Left ventricle myocardium inferior (tissue), 1 donor: ENCODE data around the gene ADAM8. TPM values are rescaled to one million over a fixed set of nuclear protein-coding genes. Genes with fewer than 3 reads are reported as not detected.
A peak's percentile ranks its signal among the peaks of the same experiment; 100 is the strongest.

Experiments
- DNase-seq: peaks from one replicate; pipeline ENCODE4 v3.0.0-alpha.2; 2020
- H3K27ac ChIP-seq: fragments of 200-600 bp; replicated peaks from 2 replicates; pipeline ENCODE4 v1.8.0; 2021
- H3K27me3 ChIP-seq: fragments of 200-600 bp; 2 replicates; pipeline ENCODE4 v1.8.0; 2021; ENCODE audit warnings: low read depth
- H3K36me3 ChIP-seq: fragments of 200-600 bp; 2 replicates; pipeline ENCODE4 v1.8.0; 2021
- H3K4me1 ChIP-seq: fragments of 200-600 bp; 2 replicates; pipeline ENCODE4 v1.8.0; 2021
- H3K4me3 ChIP-seq: fragments of 200-600 bp; 2 replicates; pipeline ENCODE4 v1.8.0; 2021; ENCODE audit warnings: mild to moderate bottlenecking, moderate library complexity
- H3K9me3 ChIP-seq: fragments of 200-600 bp; replicated peaks from 2 replicates; pipeline ENCODE4 v1.8.0; 2021
- intact Hi-C: fragments of 100-400 bp; cut with micrococcal nuclease; formaldehyde crosslinking; loops from one replicate; pipeline ENCODE4 v1.11.0; 2022
- total RNA-seq: library from RNA; stranded (reverse); fragmentation: NEBNext Ultra II Directional; extraction: Animal tissue kit (Norgen Biotek cat#: 25700); gene quantifications from one replicate; pipeline ENCODE4 v1.2.1, GENCODE V29; 2021
- TF ChIP-seq, protein P1 (sequence below): fragments of 200-600 bp; IDR thresholded peaks from 2 replicates; pipeline ENCODE4 v1.8.0; 2021; ENCODE audit warnings: antibody characterized with exemption, mild to moderate bottlenecking, borderline replicate concordance
- donor health status: DM: no; HTN: yes; CAD: no; lungs with severe emphysema.

The ADAM8 gene
- total RNA-seq, 1 donor from 2014 or later = 1.4 TPM

DNA sequence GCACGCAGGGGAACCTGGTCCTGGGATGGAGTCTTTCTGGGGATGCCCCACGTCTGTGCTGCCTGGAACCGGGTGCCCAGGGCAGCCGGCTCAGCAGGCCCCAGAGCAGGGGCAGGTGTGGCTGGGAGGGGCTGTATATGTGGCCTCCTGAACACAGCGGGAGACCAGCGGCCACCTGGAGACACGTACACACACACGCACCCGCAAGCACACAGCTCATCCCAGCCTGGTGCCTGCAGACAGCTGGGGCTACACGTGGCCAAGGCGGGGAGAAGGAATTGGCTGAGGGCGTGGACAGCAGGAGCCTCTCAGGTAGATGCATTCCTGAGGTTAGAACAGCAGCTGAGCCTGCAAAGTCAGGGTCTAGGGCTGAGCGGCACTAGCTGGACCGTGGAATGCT, 14.0 kb downstream of the ADAM8 start:
- Histone ChIP-seq H3K27ac (no peak overlapping the region), H3K9me3 (no peaks in the 10 kb centered on the region), H3K36me3 (no peaks in the 10 kb centered on the region), H3K4me3 (peak overlapping the region; percentile 83), H3K4me1 (peaks cover 35% of the 10 kb centered on the region), H3K27me3 (peaks cover 4% of the 10 kb centered on the region)
- no peak for DNase-seq
- intact Hi-C loops = no loop called here
- TF ChIP-seq, protein P1, sequence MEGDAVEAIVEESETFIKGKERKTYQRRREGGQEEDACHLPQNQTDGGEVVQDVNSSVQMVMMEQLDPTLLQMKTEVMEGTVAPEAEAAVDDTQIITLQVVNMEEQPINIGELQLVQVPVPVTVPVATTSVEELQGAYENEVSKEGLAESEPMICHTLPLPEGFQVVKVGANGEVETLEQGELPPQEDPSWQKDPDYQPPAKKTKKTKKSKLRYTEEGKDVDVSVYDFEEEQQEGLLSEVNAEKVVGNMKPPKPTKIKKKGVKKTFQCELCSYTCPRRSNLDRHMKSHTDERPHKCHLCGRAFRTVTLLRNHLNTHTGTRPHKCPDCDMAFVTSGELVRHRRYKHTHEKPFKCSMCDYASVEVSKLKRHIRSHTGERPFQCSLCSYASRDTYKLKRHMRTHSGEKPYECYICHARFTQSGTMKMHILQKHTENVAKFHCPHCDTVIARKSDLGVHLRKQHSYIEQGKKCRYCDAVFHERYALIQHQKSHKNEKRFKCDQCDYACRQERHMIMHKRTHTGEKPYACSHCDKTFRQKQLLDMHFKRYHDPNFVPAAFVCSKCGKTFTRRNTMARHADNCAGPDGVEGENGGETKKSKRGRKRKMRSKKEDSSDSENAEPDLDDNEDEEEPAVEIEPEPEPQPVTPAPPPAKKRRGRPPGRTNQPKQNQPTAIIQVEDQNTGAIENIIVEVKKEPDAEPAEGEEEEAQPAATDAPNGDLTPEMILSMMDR = no peak

DNA sequence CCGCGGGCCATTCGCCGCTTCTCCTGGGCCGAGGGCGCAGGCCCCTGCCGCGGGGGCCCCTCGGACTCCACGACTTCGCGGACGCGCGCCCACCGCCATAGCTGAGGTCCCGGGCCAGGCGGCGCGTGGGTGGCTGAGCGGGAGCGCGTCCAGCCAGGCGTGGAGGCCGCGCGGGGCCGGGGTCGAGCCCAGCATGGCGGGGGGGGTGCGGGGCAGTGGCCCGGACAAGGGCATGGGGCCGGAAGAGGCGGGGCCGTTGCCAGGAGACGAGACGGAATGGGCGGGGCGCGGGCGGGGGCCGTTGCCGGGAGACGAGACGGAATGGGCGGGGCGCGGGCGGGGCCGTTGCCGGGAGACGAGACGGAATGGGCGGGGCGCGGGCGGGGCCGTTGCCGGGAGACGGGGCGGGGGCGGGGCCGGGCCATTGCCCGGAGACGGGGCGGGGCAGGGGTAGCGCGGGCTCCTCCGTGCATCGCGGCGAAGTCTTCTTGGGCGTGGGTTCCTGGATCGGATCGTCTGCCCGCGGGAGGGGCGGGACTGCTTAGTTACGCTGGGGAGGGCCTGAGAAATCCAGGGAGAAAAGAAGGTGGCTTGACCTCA, 14.8 kb downstream of the ADAM8 start:
- H3K9me3 ChIP-seq = no peaks in the 10 kb centered on the region
- H3K27me3 ChIP-seq = no peaks in the 10 kb centered on the region
- intact Hi-C loops = no loop called here
- TF ChIP-seq, protein P1 = no peak
- peaks cover 42% of the 10 kb centered on the region for H3K4me1 ChIP-seq
- H3K4me3 ChIP-seq = peak overlapping the region; percentile 83
- DNase-seq = peak; percentile 91
- no peaks in the 10 kb centered on the region for H3K36me3 ChIP-seq
- peak overlapping the region; percentile 92 for H3K27ac ChIP-seq

DNA sequence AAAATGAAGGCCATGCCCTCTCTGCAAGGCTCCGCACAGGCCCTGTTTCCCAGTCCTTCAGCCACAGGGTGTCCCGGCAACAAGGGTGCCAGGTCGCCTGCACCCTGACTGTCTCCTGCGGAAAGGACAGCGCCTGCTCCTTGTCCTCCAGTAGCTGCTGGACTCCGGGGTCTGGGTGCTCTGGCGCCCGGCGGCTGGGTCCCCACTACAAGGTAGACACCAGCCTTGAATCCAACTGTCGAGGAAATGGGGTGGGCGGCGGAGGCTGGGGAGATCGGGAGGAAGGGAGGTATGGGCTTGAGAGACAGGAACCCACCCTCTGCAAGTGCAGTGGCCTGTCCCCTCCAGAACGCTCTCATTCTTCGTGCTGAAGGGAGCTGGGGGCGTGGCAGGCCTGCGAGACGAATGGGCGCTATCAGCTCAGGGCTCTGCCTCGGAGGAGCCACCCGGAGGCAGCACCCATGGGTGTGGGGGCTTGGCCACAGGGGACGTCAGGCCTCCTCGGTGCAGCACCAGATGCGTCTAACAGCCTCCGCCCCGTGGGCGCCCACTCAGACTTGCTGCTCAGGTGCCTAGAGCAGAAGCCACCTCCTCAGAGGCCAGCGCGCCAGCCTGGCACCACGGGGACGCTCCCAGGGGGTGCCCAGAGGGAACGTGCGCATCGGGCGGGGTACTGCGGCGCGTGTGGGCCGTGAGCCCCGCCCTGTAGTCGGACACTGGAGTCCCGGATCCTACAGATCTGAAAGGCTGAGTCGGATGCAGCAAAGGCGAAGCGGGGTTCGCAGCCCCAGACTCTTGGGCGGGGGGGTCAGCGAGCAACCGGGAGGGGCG, 15.6 kb downstream of the ADAM8 start:
- Histone ChIP-seq H3K27ac (peak overlapping the region; percentile 92), H3K4me1 (peaks cover 42% of the 10 kb centered on the region), H3K9me3 (no peaks in the 10 kb centered on the region), H3K4me3 (peak overlapping the region; percentile 83), H3K36me3 (no peaks in the 10 kb centered on the region), H3K27me3 (peaks cover 6% of the 10 kb centered on the region)
- TF ChIP-seq, protein P1 = no peak
- intact Hi-C loops = no loop called here
- peak; percentile 62 for DNase-seq

DNA sequence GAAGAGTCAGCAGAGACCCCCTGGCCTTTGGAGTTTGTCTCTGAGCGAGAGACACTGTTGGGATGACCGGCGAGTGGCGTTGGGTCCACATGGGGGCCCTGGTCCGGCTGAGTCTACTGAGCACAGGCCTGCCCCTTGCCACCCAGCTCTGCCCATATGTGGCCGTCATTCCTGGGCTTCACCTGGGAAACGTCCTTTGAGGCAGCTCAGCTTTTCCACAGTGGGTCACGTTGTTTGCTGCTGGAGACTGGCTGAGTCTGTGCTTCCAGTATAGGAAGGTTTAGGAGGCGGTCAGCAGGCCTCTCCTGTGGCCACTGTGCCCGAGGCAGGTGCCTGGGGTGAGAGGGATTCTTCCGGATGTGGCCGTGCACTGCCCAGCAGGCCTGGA, 17.1 kb downstream of the ADAM8 start:
- H3K36me3 ChIP-seq = no peaks in the 10 kb centered on the region
- no peak overlapping the region for H3K4me3 ChIP-seq
- peaks cover 16% of the 10 kb centered on the region for H3K27me3 ChIP-seq
- intact Hi-C loops = no loop called here
- peaks cover 42% of the 10 kb centered on the region for H3K4me1 ChIP-seq
- H3K9me3 ChIP-seq = no peaks in the 10 kb centered on the region
- no peak for DNase-seq
- TF ChIP-seq, protein P1 = no peak
- peak overlapping the region; percentile 64 for H3K27ac ChIP-seq

DNA sequence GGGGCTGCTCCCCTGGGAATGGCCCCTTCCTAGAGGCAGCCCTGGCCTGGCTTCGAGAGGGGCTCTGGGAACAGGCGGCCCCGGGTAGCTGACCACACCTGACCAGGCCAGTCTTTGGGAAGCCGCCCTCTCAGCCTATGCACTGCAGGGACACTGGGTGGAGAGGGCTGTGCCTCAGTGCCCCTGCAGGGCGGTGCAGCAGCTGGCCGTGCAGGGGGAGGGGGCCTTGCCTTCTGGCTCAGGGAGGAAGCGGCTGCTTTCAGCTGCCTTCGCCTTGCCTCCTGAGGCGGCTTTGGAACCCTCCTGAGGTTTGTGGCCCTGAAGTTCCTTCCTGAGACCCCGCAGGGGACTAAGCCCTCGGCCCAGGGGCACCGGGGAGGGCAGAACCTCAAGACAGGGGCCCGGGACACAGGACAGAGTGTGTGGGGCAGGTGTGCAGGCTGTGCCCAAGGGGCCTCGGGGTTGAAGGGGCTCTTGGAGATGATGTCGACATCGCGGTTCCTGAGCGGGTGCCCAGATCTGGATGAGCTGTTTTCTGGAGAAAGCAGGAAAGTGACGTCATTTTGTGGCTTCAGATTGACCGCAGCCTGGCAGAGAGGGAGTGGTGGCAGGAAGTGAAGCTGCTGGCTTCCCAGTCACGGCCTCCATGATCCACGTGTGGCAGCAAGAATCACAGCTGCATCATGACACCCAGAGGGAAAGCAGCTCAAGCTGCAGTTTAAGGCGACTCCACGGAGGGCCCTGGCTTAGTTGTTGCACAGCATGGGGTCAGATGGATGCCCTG, 17.7 kb downstream of the ADAM8 start:
- TF ChIP-seq, protein P1 = no peak
- Histone ChIP-seq H3K27ac (peak overlapping the region; percentile 64), H3K27me3 (peaks cover 22% of the 10 kb centered on the region), H3K4me1 (peaks cover 42% of the 10 kb centered on the region), H3K9me3 (no peaks in the 10 kb centered on the region), H3K36me3 (no peaks in the 10 kb centered on the region), H3K4me3 (no peak overlapping the region)
- intact Hi-C loops = no loop called here
- DNase-seq = peak; percentile 72
